Measurements from ENCODE around the gene CLSTN3. TPM values are rescaled to one million over a fixed set of nuclear protein-coding genes. Genes with fewer than 3 reads are reported as not detected.

CLSTN3 gene
- total RNA-seq, 1 donor from 2014 or later, result 57.5 TPM

GRCh38 chr12:7131502-7131866 lies 1.3 kb downstream of the CLSTN3 start:
- no peak for DNase-seq (ENCODE audit: low read depth)

GRCh38 chr12:7134396-7135166 lies 4.4 kb downstream of the CLSTN3 start:
- no peak for TF ChIP-seq CTCF (conservative IDR thresholded peaks at IDR 0.05; ENCODE audit: low read depth, low read length)
- H3K4me3 ChIP-seq (ENCODE audit: low read depth, low read length), result no peak overlapping the region
- no peak for DNase-seq (ENCODE audit: low read depth)

More at GRCh38 chr12:7131502-7131866, 1.3 kb downstream of the CLSTN3 start:
- no peak for TF ChIP-seq CTCF (conservative IDR thresholded peaks at IDR 0.05; ENCODE audit: low read depth, low read length)
- peak overlapping the region; percentile 97 for H3K4me3 ChIP-seq (ENCODE audit: low read depth, low read length)

- TF ChIP-seq CTCF (conservative IDR thresholded peaks at IDR 0.05; ENCODE audit: low read depth, low read length), result no peak
- no peak overlapping the region for H3K4me3 ChIP-seq (ENCODE audit: low read depth, low read length)
- no peak for DNase-seq (ENCODE audit: low read depth)
Measured at GRCh38 chr12:7136071-7136470, 5.9 kb downstream of the CLSTN3 start.

- no peak overlapping the region for H3K4me3 ChIP-seq (ENCODE audit: low read depth, low read length)
- DNase-seq (ENCODE audit: low read depth), result no peak
- TF ChIP-seq CTCF (conservative IDR thresholded peaks at IDR 0.05; ENCODE audit: low read depth, low read length), result no peak
Measured at GRCh38 chr12:7136676-7137075, 6.5 kb downstream of the CLSTN3 start.

GRCh38 chr12:7137908-7138307 lies 7.7 kb downstream of the CLSTN3 start:
- no peak for TF ChIP-seq CTCF (conservative IDR thresholded peaks at IDR 0.05; ENCODE audit: low read depth, low read length)
- H3K4me3 ChIP-seq (ENCODE audit: low read depth, low read length), result no peak overlapping the region
- no peak for DNase-seq (ENCODE audit: low read depth)

GRCh38 chr12:7139200-7139599 lies 9.0 kb downstream of the CLSTN3 start:
- no peak overlapping the region for H3K4me3 ChIP-seq (ENCODE audit: low read depth, low read length)
- TF ChIP-seq CTCF (conservative IDR thresholded peaks at IDR 0.05; ENCODE audit: low read depth, low read length), result no peak
- no peak for DNase-seq (ENCODE audit: low read depth)
